COLO668 (cell line): Measurements from ENCODE around the gene TIMM29.
A peak's percentile ranks its signal among the peaks of the same experiment; 100 is the strongest.

ENCODE experiments used
- DNase-seq: peaks from one replicate; lab custom pipeline; 2025; ENCODE audit not compliant: unreplicated experiment; lab: John Stamatoyannopoulos, UW

Gene TIMM29

GRCh38 chr19:10911579-10912363 lies 16.8 kb upstream of the TIMM29 start:
- no peak for DNase-seq

DNA sequence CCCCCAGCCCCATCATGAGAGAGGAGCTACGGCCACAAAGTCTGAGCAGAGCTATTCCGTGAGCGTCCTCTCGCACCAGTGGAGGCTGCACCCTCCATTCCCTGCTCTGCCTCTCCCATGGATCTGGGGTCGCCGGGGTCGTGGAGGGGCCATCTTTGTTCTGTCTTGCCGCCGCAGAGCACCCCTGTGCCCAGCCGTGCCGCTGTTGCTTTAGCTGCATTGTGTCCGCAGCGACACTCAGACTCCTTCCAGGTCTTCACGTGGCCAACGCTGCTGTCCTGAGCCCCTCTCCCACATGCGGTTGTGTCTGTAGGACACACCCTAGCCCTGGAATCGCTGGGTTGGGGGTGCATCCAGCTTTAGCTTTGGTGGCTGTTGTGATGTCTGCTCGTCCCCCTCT lies 16.0 kb upstream of the TIMM29 start:
- no peak for DNase-seq

DNA sequence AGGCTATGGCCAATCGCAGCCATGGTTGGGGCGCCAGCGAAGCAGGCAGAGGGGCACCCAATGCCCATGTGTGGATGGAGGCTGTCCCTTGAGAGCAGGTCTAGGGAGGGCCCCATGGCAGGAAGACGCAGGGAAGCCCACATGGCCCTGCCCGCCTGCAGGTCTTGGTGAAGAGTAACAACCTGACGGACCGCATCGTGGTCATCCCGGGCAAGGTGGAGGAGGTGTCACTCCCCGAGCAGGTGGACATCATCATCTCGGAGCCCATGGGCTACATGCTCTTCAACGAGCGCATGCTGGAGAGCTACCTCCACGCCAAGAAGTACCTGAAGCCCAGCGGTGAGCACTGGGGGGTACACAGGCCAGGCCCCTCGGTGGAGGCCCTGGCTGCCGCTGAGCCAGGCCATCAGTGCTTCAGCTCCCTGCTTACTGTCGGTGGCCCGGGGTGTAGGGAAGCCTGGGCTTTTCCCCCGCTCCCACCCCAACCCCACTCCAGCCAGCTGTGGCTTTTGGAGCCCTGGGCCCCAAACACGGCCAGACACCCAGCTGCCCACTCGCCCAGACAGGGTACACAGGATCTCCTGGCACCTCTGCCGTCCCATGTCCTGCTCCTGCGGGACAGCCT lies 14.8 kb upstream of the TIMM29 start:
- no peak for DNase-seq

DNA sequence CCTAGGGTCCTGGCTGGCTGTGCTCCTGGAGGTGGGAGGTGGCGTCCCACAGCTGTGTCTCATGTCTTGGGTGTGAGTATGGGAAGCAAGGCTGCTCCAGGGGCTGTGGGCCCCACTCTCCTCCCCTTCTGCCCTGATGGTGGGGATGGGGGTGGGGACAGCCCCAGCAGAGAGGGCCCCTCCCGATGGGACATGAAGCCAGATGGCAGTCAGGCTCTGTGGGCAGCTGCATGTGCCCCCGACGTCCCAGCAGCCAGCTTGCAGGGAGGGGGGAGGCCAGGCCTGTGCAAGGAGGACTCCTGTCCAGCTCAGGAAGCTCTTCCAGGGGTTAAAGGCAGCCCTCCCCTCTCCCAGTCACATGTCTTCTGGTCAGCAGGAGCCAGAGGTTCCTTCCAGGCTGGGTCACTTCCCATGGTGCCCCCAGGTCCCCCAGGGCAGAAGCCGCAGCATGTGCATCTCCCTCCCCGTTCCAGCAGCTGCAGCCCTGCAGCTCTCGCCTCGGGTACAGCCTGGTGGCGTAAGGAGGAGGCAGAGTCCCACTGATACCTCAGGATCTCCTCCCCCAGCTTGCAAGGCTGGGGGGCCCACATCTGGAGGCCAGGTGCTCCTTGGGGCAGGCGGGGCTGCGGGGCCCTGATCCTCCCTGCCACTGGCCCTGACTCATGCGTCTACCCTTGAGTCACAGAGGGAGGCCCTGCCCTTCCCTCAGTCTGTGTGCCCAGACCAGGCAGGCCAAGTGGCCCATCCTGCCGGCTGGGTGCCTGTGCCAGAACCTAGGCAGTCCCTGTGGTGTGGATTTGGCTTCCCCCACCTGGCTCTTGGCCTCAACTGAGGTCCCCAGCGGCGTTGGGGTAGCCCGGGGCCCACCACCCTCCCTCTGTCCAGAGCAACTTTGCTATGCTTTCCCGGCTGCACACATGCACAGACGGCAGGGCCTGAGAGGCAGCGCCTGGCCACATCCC lies 13.2 kb upstream of the TIMM29 start:
- no peak for DNase-seq

DNA sequence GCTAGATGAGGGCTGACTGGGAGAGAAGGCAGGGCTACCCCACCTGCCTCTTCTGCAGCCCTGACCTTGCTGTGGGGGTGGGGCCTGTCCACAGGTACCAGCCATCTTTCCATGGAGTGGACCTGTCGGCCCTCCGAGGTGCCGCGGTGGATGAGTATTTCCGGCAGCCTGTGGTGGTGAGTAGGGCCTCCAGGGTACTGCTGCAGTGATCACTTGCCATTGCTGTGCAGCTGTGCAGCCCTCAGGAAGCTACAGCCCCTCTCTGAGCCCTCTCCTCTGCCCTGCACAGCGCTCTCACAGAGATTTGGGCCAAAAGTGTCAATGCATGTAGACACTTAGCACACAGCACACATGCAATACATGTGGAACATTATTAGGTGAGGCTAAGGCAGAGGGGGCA lies 12.0 kb upstream of the TIMM29 start:
- DNase-seq: no peak

GRCh38 chr19:10918359-10918758 lies 10.3 kb upstream of the TIMM29 start:
- DNase-seq: no peak

GRCh38 chr19:10919352-10920287 lies 9.0 kb upstream of the TIMM29 start:
- no peak for DNase-seq

DNA sequence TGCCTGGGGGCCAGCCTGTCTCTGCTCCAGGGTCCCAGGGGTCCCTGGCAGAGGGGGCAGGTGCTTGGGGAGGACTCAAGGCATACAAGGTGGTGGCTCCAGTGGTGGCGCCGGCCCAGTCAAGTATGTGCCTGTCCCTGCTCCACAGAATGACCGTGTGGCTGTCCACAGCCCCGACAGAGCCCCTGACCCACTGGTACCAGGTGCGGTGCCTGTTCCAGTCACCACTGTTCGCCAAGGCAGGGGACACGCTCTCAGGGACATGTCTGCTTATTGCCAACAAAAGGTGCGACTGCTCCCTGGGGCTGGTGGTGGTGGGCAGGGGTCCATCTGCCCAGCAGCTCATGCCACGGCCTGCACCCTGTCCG lies 8.3 kb upstream of the TIMM29 start:
- DNase-seq: no peak

DNA sequence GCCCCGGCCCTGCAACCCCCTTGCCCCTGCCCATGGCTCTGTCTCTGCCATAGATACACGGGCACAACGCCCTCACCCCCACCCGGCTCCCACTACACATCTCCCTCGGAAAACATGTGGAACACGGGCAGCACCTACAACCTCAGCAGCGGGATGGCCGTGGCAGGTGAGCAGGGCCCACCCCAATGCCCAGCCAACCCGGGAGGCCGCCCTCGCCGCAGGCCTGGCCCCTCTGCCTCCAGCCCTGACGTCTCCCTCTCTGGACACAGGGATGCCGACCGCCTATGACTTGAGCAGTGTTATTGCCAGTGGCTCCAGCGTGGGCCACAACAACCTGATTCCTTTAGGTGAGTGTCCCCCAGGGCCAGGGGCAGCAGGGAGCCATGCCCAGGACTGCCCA lies 7.8 kb upstream of the TIMM29 start:
- DNase-seq: no peak

DNA sequence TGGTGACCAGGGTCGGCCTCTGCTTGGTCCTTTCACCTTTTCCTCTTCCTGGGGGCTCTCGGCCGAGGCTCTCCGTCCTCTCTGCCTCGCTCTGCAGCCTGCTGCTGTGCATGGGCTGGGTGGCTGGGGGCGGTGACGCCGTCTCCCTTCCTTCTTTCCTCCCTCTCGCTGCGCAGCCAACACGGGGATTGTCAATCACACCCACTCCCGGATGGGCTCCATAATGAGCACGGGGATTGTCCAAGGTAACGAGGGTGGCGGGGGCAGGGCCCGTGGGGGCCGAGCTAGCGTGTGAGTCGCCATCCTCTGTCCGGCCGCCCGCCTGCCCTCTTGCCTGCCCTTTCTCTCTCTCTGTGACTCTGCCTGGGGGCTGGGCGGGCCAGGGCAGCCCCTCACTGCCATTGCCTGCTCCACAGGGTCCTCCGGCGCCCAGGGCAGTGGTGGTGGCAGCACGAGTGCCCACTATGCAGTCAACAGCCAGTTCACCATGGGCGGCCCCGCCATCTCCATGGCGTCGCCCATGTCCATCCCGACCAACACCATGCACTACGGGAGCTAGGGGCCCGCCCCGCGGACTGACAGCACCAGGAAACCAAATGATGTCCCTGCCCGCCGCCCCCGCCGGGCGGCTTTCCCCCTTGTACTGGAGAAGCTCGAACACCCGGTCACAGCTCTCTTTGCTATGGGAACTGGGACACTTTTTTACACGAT lies 7.3 kb upstream of the TIMM29 start:
- DNase-seq: no peak

DNA sequence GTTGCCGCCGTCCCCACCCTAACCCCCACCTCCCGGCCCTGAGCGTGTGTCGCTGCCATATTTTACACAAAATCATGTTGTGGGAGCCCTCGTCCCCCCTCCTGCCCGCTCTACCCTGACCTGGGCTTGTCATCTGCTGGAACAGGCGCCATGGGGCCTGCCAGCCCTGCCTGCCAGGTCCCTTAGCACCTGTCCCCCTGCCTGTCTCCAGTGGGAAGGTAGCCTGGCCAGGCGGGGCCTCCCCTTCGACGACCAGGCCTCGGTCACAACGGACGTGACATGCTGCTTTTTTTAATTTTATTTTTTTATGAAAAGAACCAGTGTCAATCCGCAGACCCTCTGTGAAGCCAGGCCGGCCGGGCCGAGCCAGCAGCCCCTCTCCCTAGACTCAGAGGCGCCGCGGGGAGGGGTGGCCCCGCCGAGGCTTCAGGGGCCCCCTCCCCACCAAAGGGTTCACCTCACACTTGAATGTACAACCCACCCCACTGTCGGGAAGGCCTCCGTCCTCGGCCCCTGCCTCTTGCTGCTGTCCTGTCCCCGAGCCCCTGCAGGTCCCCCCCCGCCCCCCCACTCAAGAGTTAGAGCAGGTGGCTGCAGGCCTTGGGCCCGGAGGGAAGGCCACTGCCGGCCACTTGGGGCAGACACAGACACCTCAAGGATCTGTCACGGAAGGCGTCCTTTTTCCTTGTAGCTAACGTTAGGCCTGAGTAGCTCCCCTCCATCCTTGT lies 6.5 kb upstream of the TIMM29 start:
- DNase-seq: no peak

- DNase-seq: no peak
These were observed 6.0 kb upstream of the TIMM29 start for GRCh38 chr19:10922638-10923014.

- DNase-seq: no peak
These were observed 5.1 kb upstream of the TIMM29 start for GRCh38 chr19:10923260-10924112.

DNA sequence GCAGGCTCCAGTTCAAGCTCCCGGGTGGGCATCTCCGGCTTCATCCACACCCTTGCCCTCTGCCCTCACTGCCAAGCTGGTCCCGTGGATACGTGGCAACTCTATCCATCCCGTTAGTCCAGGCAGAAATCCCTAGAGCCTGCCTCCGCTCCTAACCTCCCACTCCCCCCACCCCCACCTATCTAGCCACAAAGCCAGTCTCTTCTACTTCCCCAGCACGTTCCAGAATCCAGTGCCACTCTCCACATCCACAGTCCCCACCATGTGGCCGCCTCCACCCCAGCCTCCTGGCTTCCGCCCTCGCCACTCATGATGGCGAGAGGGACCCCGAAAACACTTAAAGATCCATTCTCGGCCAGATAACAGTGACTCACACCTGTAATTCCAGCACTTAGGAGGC lies 4.0 kb upstream of the TIMM29 start:
- DNase-seq: no peak

DNA sequence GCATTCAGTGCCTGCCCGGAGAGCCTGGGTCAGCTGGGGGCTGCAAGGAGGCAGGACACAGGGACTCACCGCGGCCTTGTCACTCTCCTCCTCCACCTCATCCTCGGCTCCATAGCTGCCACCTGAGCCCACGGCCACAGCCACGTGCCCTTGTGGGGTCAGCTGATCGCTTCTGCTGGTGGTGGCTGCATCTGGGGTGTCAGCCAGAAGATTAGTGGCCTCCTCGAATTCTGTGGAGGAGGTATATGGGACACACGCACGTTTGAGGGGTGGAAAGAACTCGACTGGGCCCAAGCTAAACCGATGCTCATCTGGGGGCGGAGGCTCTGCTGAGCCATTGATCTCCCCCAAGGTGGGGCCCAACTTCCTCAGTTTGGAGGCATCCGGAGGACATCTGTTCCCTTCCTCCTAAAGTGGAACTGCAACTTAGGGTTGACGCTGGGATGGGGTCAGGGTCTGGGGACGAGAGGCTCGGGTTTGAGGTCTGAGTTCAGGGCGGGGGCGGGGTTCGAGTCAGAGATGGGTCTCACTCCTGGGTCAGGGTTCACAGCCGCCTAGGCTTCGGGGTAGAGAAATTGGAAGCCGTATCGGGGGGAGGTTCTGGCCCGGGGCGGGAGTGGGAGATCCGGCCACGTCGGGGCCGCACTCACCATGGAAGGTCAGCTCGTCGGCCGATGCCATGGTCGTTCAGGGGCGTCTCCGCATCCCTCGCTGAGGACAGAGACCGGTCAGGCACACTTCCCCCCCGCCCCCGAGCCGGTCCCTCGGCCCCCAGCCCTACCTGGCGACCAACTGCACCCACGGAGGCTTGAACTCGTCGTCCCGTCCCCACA lies 665 bp upstream of the TIMM29 start:
- DNase-seq: no peak

DNA sequence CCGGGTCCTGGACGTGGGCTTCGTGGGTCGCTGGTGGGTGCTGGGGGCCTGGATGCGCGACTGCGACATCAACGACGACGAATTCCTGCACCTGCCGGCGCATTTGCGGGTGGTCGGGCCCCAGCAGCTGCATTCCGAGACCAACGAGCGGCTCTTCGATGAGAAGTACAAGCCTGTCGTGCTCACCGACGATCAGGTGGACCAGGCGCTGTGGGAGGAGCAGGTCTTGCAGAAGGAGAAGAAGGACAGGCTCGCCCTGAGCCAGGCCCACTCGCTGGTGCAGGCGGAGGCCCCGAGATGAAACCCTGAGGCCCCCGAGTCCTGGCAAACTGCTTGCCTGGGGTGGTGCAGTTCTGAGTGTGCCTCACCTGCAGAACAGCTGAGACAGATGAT lies 787 bp downstream of the TIMM29 start:
- peak; percentile 26 for DNase-seq

- DNase-seq: no peak
These were observed 6.9 kb downstream of the TIMM29 start for GRCh38 chr19:10935371-10936059.
